Middle frontal gyrus (tissue), 1 donor: Measurements from ENCODE around the gene AHRR.

Experiments used
- DNase-seq: peaks from one replicate; pipeline ENCODE4 v3.0.0-alpha.2; 2015; ENCODE audit warnings: low spot score; ENCODE audit errors: extremely low spot score

Gene AHRR

DNA sequence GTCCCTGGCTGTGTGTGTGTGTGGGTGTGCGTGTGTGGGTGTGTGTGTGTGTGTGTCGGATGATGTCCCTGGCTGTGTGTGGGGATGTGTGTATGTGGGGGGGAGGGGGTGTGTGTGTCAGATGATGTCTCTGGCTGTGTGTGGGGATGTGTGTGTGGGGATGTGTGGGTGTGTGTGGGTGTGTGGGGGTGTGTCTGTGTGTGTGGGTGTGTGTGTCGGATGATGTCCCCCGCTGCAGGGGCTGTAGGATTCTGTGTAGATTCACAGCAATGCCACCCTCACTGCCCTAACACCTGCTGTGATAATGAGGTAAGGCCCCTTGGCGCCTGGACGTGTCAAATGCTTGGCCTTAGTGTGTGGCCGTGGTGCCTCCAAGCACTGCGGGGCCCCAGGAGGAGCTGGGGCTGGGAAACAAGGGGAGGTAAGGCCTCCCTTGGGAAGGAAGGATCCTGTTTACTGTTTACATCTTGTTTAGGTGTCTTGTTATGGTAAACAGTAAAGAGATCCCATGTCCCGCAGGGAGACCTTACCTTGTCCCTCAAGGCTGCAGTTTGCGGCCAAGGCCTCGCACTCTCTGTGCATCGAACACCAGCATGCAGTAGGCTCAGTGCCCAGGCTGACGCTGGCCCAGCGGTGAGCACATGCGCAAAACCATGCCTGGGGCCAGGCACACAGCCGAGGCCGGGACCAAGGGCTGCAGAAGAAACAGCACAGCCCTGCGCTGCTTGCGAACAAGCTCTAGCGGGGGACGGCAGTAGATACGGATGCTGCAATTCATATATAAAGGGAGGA is 24.1 kb downstream of the AHRR start:
- DNase-seq: no peak

DNA sequence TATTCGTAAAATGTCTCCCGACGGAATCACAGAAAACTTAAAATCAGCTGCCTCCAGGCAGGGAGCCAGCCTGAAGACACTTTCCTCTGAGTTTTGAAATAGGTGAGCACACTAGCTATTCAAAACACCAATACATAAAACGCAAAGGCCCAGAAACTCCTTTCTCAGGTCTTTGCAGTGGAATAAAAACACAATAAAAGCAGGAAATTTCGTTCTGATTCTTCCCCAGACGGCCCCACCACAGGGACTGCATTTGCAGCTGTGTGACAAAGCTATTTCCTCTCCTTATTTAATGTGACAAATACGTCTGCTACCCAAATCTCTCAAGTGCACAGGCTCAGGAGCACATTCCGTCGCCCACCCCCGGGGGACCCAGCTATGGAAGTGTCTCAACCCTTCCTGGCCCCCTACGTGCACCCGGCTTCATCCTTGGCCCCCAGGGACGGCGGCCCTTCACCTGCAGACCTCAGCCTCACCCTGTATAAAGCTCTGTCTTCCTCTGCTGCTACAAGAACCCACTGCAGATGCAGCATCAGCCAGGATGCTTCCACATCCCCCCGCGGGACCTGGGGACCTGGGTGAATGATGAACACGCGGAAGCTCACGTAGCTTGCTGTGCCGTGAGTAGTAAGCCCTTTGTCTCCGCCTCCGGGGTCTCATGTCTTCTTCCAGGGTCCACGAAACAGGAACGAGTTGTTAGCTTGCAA is 24.9 kb downstream of the AHRR start:
- DNase-seq: no peak

DNA sequence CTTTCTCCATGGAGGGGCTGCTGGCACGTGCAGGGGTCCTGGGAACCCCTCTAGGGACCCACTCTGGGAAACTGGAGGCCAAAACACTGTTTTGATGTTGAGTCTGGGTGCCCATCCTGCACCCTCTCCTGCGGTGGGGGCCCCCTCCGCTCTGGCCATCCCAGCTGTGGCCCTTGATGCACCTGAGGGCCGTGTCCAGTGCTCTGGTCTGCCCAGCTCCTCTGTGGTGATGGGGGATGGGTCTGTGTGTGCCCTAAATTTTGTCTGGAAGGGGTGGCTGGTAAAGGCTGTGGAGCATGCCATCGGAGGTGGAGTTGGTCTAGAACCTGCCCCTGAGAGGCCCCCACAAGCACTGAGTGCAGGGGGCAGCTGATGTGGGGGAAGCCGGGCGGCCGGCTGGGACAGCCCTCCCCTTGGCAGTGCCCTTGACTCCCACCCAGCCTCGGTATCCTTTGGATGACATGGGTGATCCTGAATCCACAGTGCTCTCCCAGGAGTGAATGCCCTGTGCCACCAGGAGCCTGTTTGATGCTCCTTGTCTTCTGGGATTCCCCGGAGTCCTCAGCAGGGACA is 26.3 kb downstream of the AHRR start:
- no peak for DNase-seq

DNA sequence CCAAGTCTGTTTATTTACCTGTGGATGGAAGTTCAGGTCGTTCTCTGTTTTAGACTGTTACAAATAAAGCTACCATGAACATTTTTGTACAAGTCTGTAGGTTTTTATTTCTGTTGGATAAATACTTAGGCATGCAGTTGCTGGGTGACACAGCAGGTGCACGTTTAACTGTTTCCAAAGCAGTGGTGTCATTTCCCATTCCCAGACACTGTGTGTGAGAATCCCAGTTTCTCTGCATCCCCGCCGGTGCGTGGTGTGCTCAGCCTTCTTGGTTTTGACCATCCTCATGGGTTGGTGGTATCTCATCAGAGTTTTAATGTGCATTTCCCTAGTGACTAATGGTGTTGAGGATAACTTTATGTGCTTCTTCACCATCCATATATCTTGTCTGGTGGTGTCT is 27.2 kb downstream of the AHRR start:
- no peak for DNase-seq

DNA sequence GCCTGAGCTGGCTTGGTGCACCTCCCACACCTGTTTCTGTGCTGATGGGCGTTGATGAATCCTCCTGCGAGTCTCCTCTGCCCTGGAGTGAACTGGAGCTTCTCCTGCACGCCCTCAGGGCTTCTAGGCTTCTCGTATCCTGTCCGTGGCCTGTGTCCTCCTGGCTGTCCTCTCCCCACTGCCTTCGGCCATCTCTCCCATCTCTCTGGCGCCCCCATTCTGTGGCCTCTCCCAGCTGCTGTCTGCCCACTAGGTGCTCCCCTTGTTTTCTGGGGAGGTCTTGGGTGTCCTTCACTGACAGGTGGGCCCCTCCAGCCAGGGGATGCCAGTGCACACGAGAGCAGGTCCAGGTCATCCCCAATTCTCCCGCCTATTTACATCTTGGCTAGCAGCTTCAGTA is 28.8 kb downstream of the AHRR start:
- no peak for DNase-seq

- DNase-seq: no peak
Observed at GRCh38 chr5:351084-351920, 29.8 kb downstream of the AHRR start.

DNA sequence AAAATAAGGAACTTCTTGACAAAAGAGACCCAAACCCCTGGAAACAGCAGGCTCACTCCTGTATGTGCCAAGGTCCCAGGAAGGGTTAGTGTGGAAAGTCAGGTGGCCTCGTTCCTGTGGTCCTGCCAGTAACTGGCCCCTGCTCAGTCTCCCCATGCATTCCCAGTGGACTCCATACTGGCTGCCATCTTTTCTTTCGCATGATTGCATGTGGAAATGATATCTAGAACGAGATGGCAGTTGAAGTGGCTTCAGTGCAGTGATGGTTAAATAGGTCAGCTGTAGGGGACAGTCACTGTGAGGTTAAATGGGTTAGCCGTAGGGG is 30.4 kb downstream of the AHRR start:
- no peak for DNase-seq

GRCh38 chr5:352639-353611 is 31.4 kb downstream of the AHRR start:
- no peak for DNase-seq

DNA sequence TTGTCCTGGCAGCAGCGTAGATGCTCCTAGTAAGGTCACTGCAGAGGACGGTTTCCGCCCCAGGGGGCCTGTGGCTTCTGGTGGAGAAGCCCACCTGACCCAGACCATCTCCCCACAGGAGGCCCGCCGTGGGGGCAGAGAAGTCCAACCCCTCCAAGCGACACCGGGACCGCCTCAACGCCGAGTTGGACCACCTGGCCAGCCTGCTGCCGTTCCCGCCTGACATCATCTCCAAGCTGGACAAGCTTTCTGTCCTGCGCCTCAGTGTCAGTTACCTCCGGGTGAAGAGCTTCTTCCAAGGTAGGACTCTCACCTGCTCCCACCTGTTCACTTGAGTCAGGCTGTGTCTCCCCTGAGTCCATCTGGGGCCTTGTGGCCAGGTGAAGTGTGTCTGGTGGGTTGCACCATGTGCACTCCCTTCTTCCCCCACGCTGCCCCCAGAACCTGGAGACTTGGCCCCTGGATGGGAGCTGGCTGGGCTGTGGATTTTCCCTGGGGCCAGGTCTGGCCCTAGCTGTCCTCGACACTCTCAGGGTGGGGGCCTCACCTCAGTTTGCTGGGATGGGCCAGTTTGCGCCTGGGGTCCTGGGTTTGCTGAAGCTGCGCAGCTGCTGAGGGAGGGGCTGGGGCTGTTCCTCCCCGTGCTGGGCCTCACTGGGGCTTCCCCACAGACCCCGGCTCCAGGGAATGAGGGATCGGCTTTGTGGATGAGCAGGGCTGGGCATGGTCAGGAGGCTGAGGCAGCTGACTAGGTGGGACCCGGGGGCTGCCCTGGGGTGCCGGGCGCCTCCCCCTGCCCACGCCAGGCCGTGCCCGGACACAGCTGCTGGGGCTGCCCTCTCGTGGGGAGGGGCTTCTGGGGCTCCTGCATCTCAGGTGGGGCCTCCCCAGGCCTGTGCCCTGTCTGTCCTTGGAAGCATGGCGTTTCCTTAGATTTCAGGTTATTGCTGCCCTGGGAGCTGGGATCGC is 32.4 kb downstream of the AHRR start:
- DNase-seq: no peak

- DNase-seq: no peak
Observed at GRCh38 chr5:354581-355378, 33.3 kb downstream of the AHRR start.

GRCh38 chr5:355379-355935 is 33.9 kb downstream of the AHRR start:
- no peak for DNase-seq

- DNase-seq: no peak
Observed at GRCh38 chr5:355958-356357, 34.4 kb downstream of the AHRR start.

GRCh38 chr5:359301-359897 is 37.9 kb downstream of the AHRR start:
- no peak for DNase-seq

DNA sequence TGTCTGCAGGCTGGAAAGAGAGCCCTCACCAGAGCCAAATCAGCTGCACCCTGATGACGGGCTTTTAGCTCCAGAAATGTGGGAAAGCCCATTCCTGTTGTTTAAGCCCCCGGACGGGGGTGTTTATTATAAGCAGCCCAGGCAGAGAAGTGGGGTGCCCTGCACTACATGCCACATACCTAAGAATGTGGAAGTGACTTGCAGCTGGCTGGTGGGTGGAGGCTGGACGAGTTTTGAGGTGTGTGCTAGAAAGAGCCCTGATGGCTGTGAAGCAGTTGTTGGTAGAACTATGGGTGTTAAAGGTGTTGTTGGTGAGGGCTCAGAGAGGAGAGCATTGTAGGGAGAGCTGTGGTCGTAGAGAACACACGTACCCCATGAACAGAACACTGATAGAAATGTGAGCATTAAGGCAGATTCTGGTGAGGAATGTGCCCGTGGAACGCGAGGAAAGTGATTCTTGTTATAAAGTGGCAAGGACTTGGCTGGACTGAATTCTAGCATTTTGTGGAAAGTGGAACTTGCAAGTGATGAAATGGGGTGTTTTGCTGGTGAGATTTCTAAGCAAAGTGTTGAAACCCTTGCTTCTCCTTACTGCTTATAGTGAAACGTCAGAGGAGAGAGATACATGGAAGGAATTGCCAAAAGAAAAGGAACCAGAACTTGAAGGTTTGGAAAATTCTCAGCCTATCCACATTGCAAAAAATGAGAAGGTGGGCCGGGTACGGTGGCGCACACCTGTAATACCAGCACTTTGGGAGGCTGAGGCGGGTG is 38.9 kb downstream of the AHRR start:
- DNase-seq: no peak

- no peak for DNase-seq
Observed at GRCh38 chr5:362189-362588, 40.7 kb downstream of the AHRR start.

GRCh38 chr5:362978-363765 is 41.7 kb downstream of the AHRR start:
- no peak for DNase-seq
